GM18499 (cell line): ENCODE data around the gene KLHL26.
"Not testable (repeated sequence)": the region's sequence is repeated elsewhere in the genome, so short reads cannot be mapped to it uniquely, and the experiment has no call there.

Experiments
- ATAC-seq: cut with Tn5 transposase; IDR thresholded peaks from one replicate; pipeline ENCODE4 v1.9.1; 2021; ENCODE audit warnings: moderate number of reproducible peaks; ENCODE audit not compliant: insufficient read depth, unreplicated experiment

KLHL26 gene

GRCh38 chr19:18636969-18637629 lies at the start of gene KLHL26:
TSS of gene KLHL26 (plus strand) at chr19:18637028. CDS start at chr19:18637055, 27 bp downstream.
- no peak for ATAC-seq

GRCh38 chr19:18587561-18587960 lies 49.3 kb upstream of the KLHL26 start:
- ATAC-seq, result no peak

GRCh38 chr19:18587962-18588610 lies 48.7 kb upstream of the KLHL26 start:
- no peak for ATAC-seq

- ATAC-seq, result no peak
These were observed 48.0 kb upstream of the KLHL26 start, which contains the start of gene REX1BD for GRCh38 chr19:18588611-18589379. TSS of gene REX1BD (plus strand) at chr19:18588798. CDS start at chr19:18588802, 4 bp downstream.

- ATAC-seq, result no peak
These were observed 47.2 kb upstream of the KLHL26 start for GRCh38 chr19:18589380-18590272.

GRCh38 chr19:18590273-18591272 lies 46.3 kb upstream of the KLHL26 start:
- ATAC-seq, result no peak

- ATAC-seq, result no peak
These were observed 45.0 kb upstream of the KLHL26 start for GRCh38 chr19:18591735-18592385.

- not testable (repeated sequence) for ATAC-seq
These were observed 44.1 kb upstream of the KLHL26 start for GRCh38 chr19:18592732-18593131.

GRCh38 chr19:18593367-18594095 lies 43.3 kb upstream of the KLHL26 start:
- no peak for ATAC-seq

- no peak for ATAC-seq
These were observed 42.6 kb upstream of the KLHL26 start for GRCh38 chr19:18594096-18594823.

GRCh38 chr19:18594824-18595373 lies 41.9 kb upstream of the KLHL26 start:
- no peak for ATAC-seq

- no peak for ATAC-seq
These were observed 41.4 kb upstream of the KLHL26 start for GRCh38 chr19:18595475-18595874.

- no peak for ATAC-seq
These were observed 40.1 kb upstream of the KLHL26 start for GRCh38 chr19:18596752-18597157.

GRCh38 chr19:18597809-18598660 lies 38.8 kb upstream of the KLHL26 start:
- no peak for ATAC-seq

- ATAC-seq, result no peak
These were observed 37.3 kb upstream of the KLHL26 start for GRCh38 chr19:18599485-18599884.
